HG02642 (cell line): Measurements from ENCODE around the gene KRT81.
"Not testable (repeated sequence)": the region's sequence is repeated elsewhere in the genome, so short reads cannot be mapped to it uniquely, and the experiment has no call there.

Experiments
- ATAC-seq: cut with Tn5 transposase; IDR thresholded peaks from one replicate; pipeline ENCODE4 v1.9.1; 2021; ENCODE audit warnings: mild to moderate bottlenecking; ENCODE audit not compliant: unreplicated experiment, poor library complexity

The KRT81 gene

DNA sequence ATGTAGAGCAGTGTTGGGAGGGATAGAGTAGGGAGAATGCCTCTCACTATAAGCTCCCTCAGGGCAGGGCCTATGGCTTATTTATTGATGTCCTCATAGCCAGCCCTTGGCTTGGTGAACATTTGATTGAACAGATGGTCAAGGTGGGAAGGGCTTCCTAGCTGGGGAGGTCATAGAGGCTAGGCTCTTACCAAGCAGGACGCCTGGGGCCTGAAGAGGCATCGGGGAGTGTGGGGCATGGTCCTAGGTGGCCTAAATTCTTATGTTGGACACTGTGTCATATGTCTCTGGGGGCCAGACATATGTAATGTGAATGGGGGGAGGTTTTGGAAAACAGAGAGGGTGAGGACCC is 34.8 kb downstream of the KRT81 start:
- no peak for ATAC-seq

DNA sequence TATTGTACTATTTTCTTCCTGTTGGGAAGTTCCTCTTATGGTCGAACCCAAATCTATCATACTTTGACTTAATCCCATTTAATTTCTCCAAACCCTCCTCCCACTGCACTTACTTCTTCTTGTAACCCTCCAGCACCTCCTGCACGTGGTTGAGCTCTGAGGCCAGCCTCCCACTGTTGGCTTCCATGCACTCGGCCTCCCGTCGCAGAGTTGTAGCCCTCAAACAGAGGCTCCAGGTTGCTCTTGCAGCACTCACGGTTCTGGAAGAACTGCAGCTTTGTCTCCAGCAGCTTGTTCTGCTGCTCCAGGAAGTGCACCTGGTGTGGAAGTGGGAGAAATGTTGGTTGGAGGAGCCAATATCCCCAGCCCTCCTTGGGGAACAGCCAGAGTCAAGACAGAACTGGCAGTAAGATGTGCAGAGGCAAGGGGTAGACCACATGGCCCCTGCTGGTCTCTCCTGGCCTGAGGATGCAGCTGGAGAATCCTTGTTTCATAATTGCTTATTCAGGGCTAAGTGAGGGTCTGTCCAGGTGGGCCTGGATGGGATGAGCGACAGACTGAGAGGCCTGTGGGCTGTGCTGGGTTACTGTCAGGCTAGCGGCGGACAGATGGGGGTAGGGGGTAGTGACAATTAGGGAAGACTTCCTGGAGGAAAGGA is 35.3 kb downstream of the KRT81 start:
- no peak for ATAC-seq

DNA sequence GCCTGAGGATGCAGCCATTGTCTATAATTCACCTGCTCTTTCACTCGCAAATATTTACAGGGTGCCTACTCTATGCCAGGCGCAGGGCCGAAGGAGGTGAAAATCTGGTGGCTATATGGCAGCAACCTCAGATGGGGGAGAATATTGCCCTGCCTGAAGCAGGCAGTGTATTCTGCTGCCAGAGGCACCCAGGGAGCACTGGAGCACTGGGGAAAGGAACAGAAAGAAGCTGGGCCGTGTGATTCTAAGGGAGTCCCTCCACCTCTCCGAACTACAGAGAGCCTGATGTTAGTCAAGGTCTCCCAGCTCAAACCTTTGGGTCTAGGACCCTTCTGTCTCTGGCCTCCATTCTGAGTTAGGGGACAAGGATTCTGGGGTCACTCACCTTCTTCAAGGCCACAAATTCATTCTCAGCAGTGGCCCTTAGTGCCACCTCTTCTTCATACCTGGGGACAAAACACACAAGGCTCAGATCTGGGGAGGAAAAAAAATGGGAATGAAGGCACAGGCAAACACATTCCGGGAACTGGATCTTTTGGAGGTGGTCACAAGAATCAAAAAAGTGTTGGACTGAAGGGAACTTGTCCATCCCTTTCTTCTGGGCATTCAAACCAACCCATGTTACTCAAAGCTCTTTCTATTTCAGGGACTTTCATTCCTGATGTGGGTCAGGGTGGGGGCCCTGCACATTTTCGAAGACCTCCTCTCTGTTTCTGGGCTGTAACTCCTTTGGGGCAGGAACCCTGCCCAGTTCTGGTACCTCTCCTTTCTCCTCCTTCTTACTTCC is 36.2 kb downstream of the KRT81 start:
- ATAC-seq: no peak

DNA sequence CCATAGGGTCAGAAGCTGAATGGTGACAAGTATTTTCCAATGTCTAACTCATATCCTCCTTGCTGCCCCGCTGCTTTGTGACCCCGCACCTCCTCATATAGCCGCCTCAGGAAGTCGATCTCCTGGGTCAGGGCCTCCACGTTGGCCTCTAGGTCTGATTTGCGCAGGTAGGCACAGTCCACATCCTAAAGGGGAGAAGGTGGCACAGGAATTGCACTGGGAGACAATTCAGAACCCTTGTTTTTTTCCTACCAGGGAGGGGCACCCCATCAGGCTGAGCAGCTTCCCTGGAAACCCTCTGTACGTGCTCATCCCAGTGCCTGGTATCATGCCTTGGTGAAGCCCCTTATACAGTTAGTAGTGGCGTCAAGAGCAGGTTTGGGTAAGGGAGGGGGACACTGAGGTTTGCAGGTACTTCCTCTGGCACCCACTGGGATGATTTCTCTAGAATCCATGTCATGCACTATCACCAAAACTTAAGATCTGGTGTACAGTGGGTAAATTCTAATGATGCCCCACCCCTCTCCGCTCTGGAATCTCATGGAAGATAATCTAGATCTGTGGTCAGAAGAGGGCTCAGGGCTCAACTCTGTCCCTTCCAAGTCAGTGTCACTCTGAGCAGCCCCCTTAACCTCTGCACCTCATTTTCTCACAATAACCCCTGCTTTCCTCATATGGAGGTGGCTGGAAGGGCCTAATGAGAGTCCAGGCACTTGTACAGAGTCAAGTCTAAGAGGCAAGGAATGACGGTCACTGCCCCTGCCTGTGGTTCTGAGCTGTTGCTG is 37.0 kb downstream of the KRT81 start:
- no peak for ATAC-seq

DNA sequence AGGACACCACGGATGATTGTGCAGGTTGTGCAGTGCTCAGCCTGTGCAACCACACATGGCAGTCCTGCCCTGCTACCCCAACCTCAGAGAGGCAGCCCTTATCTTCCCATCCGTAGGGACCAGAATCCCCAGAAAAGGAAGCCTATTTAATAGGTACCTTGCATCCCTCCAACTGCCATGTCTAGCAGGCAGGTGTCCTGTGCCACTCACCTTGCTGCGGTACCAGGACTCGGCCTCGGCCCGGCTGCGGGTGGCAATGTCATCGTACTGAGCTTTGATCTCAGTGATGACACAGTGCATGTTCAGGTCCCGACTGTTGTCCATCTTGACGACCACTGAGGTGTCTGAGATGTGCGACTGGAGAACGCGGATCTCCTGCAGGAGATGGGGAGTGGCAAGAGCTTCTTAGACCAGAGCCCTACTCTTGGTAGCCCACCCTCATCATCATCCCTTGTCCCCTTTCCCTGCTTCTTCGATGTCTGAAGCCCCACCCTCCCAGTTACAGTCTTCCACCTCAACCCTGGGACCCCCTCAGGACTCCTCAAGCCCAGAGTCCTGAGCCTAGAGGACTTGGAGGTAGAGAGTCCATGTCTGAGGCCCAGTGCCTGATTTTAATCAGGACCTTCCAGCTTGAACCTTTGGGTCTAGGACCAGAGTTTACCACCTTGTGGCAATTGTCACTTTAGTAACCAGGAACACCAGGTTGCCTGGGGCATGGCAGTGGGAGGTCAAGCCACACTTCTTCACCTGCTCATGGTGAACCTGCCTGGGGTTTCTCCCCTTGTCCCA is 37.7 kb downstream of the KRT81 start:
- no peak for ATAC-seq

DNA sequence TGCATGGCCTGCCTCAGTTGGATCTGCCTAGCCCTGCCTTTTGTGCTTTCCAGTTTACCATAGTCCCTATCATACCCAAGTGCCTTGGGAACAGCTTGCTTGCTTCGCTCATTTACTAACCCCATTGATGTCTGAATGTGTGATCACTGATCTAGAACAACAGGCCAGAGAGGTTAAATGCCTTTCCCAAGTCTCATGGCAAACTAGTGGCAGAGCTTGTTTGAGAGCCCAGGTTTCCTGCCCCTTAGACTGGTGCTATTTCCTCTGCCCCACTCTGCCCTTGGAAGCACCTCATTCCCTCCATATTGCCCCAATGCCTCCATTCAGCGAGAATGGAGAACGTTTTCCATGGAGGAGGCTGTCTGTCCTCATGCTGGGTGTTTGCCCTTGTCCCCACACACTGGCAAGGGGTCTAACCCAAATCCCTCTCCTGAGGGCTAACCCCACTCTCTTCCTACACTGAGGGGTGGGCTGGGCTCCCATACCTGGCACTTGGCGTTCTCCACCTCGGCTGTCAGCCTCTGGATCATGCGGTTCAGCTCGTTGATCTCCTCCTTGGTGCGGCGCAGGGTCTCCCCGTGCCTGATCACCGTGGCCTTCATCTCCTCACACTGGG is 38.5 kb downstream of the KRT81 start:
- ATAC-seq: no peak

DNA sequence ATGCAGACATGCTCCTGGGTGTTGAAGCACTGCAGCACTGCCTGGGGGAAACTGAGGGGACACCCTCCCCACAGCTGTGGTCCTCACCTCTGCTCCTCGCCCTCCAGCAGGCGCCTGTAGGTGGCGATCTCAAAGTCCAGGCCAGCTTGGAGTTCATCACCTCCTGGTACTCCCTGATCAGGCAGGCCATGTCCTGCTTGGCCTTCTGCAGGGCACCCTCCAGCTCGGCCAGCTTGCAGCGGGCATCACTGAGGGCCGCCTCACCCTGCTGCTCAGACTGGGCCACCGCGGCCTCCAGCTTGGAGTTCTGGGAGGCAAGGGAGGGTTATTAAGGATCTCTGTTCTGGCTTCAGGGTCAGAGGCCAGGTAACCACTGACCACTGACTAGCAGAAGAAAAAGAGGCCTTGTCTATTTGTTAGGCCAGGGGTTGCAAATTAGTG is 39.1 kb downstream of the KRT81 start:
- ATAC-seq: not testable (repeated sequence)

DNA sequence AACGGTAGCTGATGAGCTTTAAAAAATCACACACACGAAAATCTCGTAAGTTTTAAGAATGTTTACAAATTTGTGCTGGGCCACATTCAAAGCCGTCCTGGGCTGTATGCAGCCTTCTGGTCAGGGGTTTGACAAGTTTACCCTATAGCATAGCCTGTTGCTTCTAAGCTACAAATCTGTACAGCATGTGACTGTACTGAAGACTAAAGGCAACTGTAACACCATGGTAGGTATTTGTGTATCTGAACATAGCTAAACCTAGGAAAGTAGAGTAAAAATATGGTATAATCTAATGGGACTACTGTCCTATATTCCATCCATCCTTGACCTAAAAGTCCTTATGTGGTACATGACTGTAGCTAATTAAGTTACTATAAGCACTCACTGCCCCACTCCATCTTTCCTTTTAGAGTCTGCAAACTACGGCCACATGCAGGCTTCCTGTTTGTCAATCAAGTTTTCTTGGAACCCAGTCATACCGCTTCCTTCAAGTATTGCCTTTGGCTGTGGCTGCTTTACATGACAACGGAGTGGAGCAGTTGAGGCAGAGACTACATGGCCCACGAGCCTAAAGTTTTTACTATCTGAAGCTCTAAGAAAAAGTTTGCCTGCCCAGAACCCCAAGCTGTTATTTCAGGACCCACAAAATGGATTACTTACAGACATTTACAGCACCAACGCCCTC is 39.8 kb downstream of the KRT81 start:
- ATAC-seq: no peak

DNA sequence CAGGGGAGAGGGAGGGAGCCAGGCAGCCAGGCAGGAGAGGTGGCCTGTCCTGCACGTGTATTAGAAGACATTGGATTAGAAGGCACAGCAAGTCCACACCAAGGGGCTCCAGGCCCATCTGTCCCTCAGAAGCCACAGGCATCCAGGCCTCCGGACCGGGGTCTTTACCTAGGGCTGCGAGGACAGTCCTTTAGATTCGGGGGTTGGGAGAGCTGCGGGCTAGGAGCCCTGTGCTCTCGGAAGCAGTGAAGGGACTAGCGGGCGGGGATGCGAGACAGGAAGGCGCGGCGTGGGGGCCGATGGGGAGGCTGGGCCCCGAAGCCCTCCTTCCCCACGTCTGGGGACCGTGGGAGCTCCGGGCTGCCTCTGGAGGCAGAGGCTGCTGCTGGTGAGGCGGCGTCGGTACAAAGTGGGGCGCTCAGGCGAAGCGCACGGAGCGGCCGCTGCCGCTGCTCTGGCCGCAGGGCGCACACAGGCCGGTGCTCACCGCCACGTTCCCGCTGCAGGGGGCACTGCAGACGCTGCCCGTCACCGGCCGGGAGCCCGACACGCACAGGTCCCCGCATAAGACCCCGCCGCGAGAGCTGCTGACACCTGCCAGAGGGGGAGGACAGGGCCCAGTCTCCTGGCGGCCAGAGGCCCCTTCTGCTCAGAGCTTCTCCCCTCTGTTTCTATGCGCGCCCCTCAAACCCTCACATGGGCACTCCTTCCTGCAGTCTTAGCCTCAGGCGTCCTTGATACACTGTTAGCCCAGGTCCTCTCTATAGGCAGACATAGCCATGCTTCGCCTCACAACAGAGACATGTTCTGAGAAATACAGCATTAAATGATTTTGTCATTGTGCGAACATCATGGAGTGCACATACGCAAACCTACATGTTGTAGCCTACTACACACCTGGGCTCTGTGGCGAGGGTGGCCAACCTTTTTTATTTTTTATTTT is 41.0 kb downstream of the KRT81 start:
- no peak for ATAC-seq

DNA sequence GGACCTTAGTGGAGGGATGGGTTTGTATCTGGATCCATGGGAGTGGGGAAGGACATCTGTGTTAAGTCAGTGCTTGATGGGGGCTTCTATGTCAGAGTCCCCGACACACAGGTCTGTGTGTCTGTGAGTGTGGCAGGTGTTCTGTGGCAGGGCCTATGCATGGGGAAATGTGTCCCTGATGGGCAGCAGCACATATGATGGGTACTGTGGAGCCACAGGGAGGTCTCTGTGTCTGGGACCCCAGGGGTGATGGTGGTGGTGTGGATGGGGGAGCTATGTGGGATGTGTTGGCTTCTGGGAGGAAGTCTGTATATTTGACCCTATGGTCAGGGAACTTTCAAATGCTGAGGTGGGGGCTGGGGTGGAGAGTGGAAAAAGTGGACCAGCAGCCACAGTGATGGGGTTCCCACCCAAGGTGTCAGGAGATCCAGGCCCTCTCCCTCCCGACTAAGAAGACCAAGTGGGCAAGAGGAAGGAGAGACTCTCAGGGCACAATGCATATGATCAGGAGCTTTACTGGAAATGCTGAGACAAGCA is 41.8 kb downstream of the KRT81 start:
- ATAC-seq: no peak

DNA sequence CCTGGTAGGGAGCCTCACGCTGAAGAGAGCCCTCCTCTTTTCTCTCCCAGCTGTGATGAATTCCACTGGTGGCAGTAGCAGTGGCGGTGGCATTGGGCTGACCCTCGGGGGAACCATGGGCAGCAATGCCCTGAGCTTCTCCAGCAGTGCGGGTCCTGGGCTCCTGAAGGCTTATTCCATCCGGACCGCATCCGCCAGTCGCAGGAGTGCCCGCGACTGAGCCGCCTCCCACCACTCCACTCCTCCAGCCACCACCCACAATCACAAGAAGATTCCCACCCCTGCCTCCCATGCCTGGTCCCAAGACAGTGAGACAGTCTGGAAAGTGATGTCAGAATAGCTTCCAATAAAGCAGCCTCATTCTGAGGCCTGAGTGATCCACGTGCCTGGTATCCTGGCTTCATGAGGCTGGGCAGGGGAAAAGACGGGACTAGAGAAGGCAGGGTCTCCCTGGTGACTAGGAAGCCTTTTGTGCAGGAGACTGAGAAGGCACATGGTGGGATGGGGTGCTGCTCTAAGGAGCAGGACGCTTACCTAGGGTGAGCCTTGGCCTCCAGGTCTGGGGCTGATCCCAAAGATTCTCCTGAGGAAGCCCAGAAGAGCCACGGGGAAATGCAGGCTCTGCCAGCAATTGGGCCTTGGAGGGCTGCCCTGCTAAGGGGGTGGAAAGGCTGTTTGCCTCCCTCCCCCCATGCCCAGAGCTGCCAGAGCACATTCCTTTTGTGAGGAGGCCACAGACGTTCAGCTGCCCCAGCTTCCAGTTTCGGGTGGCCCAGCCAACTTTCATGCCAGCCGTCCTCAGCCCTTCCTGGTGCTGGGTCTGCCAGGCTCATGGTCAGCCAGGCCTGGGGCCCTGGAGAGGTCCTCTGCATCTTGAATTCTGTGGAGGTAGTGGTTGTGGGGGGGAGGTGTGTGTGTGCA is 42.5 kb downstream of the KRT81 start:
- no peak for ATAC-seq

DNA sequence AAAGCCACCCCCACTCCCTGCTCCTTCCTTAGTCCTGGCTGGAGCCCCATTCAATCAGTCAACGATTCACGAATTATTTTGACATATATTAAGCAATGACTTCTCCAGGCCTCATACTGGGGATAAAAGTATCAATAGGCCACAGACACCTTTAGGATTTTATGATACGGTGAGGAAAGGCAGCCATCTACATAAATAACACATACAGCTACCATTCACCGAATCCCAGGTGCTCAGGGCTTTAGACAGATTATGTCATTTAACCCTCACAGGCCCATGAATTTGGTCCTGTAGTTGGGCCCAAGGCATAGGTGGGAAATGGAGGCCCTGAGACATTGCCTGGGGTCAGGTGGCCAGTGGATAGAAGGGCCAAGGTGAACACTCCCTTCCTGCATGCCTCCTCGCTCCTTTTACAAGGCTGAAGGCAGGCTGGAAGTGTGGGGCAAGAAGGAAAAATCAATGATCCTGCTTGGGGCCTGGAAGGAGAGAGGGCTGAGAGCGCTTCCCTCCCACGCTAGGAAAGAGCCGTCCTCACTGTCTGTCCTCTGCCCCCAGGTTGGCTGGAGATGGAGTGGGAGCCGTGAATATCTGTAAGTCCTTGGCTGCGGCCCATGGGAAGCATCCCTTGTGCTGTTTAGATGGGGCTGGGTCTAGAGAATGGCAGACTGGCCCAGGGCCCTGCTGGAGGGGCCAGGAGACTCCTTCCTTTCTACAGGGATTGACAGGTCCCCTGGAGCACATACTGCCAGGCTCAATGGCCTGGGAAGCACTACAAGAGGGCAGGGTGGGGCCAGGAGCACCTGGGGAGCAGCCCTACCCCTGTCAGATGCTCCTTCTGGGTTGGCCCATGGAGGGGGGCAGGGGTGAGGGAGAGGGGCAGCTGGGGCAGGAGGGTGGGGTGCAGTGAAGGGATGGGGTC is 43.5 kb downstream of the KRT81 start:
- ATAC-seq: no peak

DNA sequence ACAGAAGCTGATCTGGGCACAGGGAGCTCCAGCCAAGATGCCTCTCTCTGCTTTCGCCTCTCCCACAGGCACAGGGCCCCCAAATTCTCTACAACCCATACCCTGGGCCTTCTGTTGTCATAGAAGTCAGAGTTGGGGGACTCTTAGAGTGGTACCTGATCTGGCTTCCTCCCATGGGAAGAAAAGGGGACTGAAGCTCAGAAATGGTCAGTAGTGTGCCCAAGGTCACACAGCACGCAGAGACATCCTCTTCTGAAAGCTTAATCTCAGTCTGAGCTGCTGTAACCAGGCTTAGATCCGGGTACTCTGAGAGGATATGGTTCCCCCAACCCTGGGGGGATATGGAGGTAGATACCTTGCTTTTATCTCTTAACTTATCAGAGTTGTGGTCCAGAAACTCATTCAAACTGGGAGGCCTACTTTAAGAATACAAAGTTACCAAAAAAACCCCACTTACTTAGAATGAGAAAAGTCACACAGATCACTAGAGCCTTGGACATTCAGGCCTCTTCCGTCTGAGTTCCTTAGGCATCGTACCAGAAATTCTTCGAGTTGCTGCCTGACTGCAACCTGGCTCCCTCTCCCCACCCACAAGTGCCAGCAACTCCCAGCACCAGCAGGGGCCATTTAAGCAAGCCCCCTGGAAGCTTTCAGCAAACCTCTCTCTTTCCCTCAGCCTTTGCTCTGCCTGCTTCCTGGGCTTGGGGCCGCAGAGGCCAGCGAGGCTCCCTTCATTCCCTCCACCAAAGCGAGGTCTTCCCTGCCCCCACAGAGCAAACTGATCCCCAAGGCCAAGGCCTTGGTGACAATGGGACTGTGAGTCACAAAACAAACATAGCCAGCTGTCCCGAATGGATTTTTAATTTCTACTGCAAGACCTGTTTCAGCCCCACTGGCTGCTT is 44.4 kb downstream of the KRT81 start:
- ATAC-seq: no peak

DNA sequence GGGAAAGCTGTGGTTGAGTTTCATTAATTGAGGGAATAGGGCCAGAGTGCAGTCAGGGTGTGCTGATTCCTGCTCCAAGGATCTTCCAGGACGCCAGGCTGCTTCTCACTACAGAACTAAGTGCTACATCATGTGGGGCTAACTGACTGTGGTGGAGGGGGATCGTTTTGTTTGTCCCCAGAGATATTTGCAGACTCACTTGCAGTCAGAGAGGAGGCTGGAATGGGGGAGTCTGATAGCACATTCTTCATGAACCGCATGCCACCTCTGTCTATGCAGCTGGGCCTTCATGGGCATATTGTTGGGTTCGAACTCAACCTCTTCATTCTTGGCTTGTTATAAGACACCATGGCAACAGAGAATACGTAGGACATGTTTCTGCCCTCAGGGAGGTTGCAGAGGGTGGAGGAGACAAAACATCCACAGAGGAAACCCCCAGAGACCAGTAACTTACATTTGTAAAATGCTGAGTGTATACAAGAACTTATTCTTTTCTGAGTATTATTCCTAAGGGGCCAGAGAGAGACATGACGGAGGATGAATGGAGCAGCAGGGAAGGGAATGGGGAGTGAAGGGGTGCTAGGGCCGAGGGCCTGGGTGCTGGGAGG is 45.3 kb downstream of the KRT81 start:
- no peak for ATAC-seq
